IPS DF 6.9 (cell line): ENCODE results near the gene PRKAG3.

Experiments
- DNase-seq: peaks from one replicate; pipeline ENCODE4 v3.0.0-alpha.2; 2013; ENCODE audit warnings: low read depth, low spot score
- H3K27ac ChIP-seq: one replicate; pipeline ENCODE4 v1.5.1; 2013; ENCODE audit warnings: low read length, control low read depth
- H3K27me3 ChIP-seq: 2 replicates; pipeline ENCODE4 v1.6.1; 2013; ENCODE audit warnings: mild to moderate bottlenecking, low read length; ENCODE audit not compliant: control insufficient read depth, insufficient read depth
- H3K36me3 ChIP-seq: 2 replicates; pipeline ENCODE4 v1.6.1; 2013; ENCODE audit warnings: low read length; ENCODE audit not compliant: control insufficient read depth, insufficient read depth
- H3K4me1 ChIP-seq: 2 replicates; pipeline ENCODE4 v1.6.1; 2013; ENCODE audit warnings: low read length; ENCODE audit not compliant: control insufficient read depth, insufficient read depth
- H3K4me3 ChIP-seq: 2 replicates; pipeline ENCODE4 v1.5.1; 2013; ENCODE audit warnings: mild to moderate bottlenecking, low read length
- H3K9me3 ChIP-seq: 2 replicates; pipeline ENCODE4 v1.6.1; 2013; ENCODE audit warnings: low read length, inconsistent platforms; ENCODE audit not compliant: control insufficient read depth, insufficient read depth
- WGBS: extraction: QIAGEN DNeasy Blood & Tissue Kit; methylation state at CpG from one replicate; pipeline ENCODE4 v1.1.7; 2013; ENCODE audit warnings: mixed read lengths, missing lambda C conversion rate; ENCODE audit not compliant: insufficient read length, insufficient coverage; 5-methylcytosine and 5-hydroxymethylcytosine counted together

PRKAG3 gene

DNA sequence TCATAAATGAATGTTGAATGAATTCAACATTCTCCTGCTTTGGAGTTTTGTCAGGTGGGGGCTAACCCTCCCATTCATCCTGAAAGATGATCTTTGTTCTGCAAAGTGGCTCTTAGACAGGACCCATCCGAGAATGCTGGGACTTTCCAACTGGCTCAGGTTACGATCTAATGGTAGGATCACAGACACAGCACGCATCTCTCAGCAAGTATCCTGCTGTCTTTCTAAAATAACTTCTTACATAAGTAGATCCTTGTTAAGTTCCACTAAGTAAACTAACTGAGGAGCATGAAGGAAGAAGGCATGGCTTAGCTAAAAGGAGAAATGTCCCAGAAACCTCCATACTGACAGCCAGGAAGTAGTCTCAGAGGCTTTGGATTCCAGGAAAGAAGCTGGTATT, 26.0 kb downstream of the PRKAG3 start:
- Histone ChIP-seq H3K36me3 (no peaks in the 10 kb centered on the region), H3K27ac (no peak overlapping the region), H3K4me3 (no peak overlapping the region), H3K27me3 (no peaks in the 10 kb centered on the region), H3K4me1 (peaks cover 4% of the 10 kb centered on the region), H3K9me3 (no peaks in the 10 kb centered on the region)
- DNase-seq, result no peak
- no CpG with 5 or more reads among the region's 3 CpGs for WGBS

- no peaks in the 10 kb centered on the region for H3K9me3 ChIP-seq
- H3K27ac ChIP-seq, result no peak overlapping the region
- H3K36me3 ChIP-seq, result no peaks in the 10 kb centered on the region
- no peak for DNase-seq
- peaks cover 4% of the 10 kb centered on the region for H3K4me1 ChIP-seq
- H3K4me3 ChIP-seq, result no peak overlapping the region
- WGBS, result no CpG with 5 or more reads among the region's 1 CpG
- no peaks in the 10 kb centered on the region for H3K27me3 ChIP-seq
These were observed 26.8 kb downstream of the PRKAG3 start for GRCh38 chr2:218804817-218805216.

- Histone ChIP-seq H3K4me3 (no peak overlapping the region), H3K27me3 (no peaks in the 10 kb centered on the region), H3K36me3 (no peaks in the 10 kb centered on the region), H3K9me3 (no peaks in the 10 kb centered on the region), H3K27ac (no peak overlapping the region), H3K4me1 (peaks cover 6% of the 10 kb centered on the region)
- no CpG with 5 or more reads among the region's 4 CpGs for WGBS
- no peak for DNase-seq
These were observed 29.1 kb downstream of the PRKAG3 start for GRCh38 chr2:218802386-218802994.

GRCh38 chr2:218799990-218800389, 31.6 kb downstream of the PRKAG3 start:
- no peak for DNase-seq
- no peak overlapping the region for H3K4me3 ChIP-seq
- WGBS, result no CpG with 5 or more reads among the region's 6 CpGs
- no peak overlapping the region for H3K27ac ChIP-seq
- peaks cover 3% of the 10 kb centered on the region; the same call in 1 of the 2 replicates for H3K4me1 ChIP-seq
- no peaks in the 10 kb centered on the region for H3K27me3 ChIP-seq
- no peaks in the 10 kb centered on the region for H3K36me3 ChIP-seq
- no peaks in the 10 kb centered on the region for H3K9me3 ChIP-seq

- Histone ChIP-seq H3K27me3 (no peaks in the 10 kb centered on the region), H3K36me3 (no peaks in the 10 kb centered on the region), H3K4me1 (peaks cover 3% of the 10 kb centered on the region; the same call in 1 of the 2 replicates), H3K27ac (no peak overlapping the region), H3K4me3 (no peak overlapping the region), H3K9me3 (no peaks in the 10 kb centered on the region)
- DNase-seq, result no peak
- no CpG with 5 or more reads among the region's 12 CpGs for WGBS
These were observed 32.7 kb downstream of the PRKAG3 start for GRCh38 chr2:218798767-218799504.

DNA sequence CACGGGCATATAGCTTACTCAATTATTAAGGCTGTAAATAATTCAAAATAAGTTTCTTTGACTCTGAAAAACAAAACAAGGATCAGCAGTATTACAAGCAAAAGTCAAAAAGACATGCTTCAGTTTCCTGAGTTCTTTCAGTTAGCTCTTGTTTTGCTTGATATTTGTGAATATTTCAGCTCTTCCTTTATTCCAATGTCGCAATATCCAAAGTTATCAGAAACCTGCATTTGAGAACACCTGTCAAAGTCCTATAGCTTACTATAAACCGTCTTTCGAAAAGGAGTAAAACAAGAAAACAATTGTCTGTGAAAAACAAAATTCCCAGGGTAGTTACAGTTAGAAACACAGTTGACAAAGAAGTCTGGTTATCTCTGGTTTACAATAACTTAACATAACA, 34.9 kb downstream of the PRKAG3 start:
- Histone ChIP-seq H3K4me3 (no peak overlapping the region), H3K4me1 (peaks cover 3% of the 10 kb centered on the region; the same call in 1 of the 2 replicates), H3K9me3 (no peaks in the 10 kb centered on the region), H3K36me3 (no peaks in the 10 kb centered on the region), H3K27ac (no peak overlapping the region), H3K27me3 (no peaks in the 10 kb centered on the region)
- no peak for DNase-seq
- no CpG with 5 or more reads among the region's 4 CpGs for WGBS

DNA sequence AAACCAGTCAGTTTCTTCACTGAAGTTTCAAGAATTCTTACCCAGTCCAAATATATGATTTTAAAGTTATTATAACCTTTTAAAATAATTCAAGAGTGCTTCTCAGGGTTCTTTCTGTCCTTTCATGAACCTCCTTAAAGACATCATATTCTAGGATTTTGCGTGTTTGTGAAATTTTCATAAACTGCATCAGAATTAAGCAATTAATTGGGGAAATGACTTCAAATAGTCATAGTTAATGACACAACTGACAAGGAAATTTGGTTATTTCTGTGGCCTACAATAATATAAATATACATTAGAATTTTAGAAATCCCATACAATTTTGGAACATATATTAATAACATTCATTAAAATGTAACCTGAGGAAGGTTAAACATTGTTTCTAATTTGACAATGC, 39.2 kb downstream of the PRKAG3 start:
- Histone ChIP-seq H3K4me3 (no peak overlapping the region), H3K27me3 (no peaks in the 10 kb centered on the region), H3K9me3 (no peaks in the 10 kb centered on the region), H3K4me1 (no peaks in the 10 kb centered on the region), H3K27ac (no peak overlapping the region), H3K36me3 (no peaks in the 10 kb centered on the region)
- WGBS, result no CpG with 5 or more reads among the region's 1 CpG
- DNase-seq, result no peak

DNA sequence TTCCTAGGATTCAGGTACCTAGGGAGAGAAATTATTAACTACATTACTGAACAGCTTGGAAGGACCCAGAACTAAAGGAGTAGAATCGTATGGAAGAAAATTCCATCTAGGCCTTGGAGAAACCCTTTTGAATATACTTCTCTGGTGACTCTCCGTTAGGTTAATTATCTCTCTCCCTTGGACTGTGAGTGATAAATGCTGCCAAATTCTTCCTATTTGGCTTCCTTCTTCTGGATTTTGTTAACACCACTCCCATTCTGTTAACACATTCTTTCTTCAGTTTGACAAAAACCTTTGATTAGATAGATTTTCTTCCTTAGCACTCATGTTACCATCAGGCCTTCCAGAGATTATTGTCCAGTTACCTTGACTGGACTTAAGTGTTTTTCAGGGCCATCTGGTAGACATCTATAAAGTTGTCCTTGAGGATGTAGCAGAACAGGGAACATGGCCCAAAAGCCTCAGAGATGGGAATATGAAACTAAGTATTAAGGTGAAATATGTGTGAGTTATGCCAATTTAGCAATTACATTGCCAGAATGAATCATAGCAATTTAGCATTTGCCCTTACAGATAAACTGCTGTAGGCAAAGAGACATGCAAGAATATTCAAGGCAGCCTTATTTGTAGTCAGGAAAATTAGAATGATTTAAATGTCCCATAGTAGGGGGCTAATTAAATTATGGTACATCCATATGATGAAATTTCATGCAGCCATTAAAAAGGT, 42.9 kb downstream of the PRKAG3 start:
- Histone ChIP-seq H3K36me3 (no peaks in the 10 kb centered on the region), H3K27me3 (no peaks in the 10 kb centered on the region), H3K4me3 (no peak overlapping the region), H3K4me1 (no peaks in the 10 kb centered on the region), H3K27ac (no peak overlapping the region), H3K9me3 (no peaks in the 10 kb centered on the region)
- WGBS, result no CpG with 5 or more reads among the region's 2 CpGs
- no peak for DNase-seq

GRCh38 chr2:218786133-218786532, 45.5 kb downstream of the PRKAG3 start:
- no CpG with 5 or more reads among the region's 3 CpGs for WGBS
- no peak for DNase-seq
- Histone ChIP-seq H3K27me3 (peaks cover 8% of the 10 kb centered on the region; the same call in 1 of the 2 replicates), H3K4me3 (no peak overlapping the region), H3K9me3 (no peaks in the 10 kb centered on the region), H3K4me1 (no peaks in the 10 kb centered on the region), H3K36me3 (no peaks in the 10 kb centered on the region), H3K27ac (no peak overlapping the region)

- no peaks in the 10 kb centered on the region for H3K4me1 ChIP-seq
- no CpG with 5 or more reads among the region's 1 CpG for WGBS
- H3K27ac ChIP-seq, result no peak overlapping the region
- no peaks in the 10 kb centered on the region for H3K36me3 ChIP-seq
- no peak for DNase-seq
- H3K27me3 ChIP-seq, result peaks cover 8% of the 10 kb centered on the region; the same call in 1 of the 2 replicates
- no peaks in the 10 kb centered on the region for H3K9me3 ChIP-seq
- no peak overlapping the region for H3K4me3 ChIP-seq
These were observed 46.5 kb downstream of the PRKAG3 start for GRCh38 chr2:218785103-218785502.
